ENCODE measurements around the gene DSN1. TPM values are rescaled to one million over a fixed set of nuclear protein-coding genes. Genes with fewer than 3 reads are reported as not detected.

DSN1 gene, protein sequence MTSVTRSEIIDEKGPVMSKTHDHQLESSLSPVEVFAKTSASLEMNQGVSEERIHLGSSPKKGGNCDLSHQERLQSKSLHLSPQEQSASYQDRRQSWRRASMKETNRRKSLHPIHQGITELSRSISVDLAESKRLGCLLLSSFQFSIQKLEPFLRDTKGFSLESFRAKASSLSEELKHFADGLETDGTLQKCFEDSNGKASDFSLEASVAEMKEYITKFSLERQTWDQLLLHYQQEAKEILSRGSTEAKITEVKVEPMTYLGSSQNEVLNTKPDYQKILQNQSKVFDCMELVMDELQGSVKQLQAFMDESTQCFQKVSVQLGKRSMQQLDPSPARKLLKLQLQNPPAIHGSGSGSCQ
- 24.8 and 26.2 TPM in 2 replicates for total RNA-seq (2021; fragmentation: NEBNext Ultra II Directional; extraction: Animal tissue kit (Norgen Biotek cat#: 25700))
- polyA plus RNA-seq (2011; rRNA removed), result 8.5 and 12.0 TPM in 2 replicates
- 17.9 TPM for polyA plus RNA-seq (2011; cell fraction: cytosol; rRNA removed)
- 6.3 TPM for polyA plus RNA-seq (2011; cell fraction: nucleus; rRNA removed)
- 19.0 to 25.1 TPM (median 20.4 TPM) in 4 replicates for polyA plus RNA-seq (2012, experiment 1 of 2)
- 3.8 TPM for polyA plus RNA-seq (2012, experiment 2 of 2)
- 20.9 TPM for polyA plus RNA-seq (2013, experiment 1 of 2)
- polyA plus RNA-seq (2013, experiment 2 of 2), result 20.6 TPM
- polyA minus RNA-seq (2011; rRNA and poly(A)+ RNA removed), result 13.6 and 14.7 TPM in 2 replicates
- polyA minus RNA-seq (2011; cell fraction: cytosol; rRNA and poly(A)+ RNA removed), result 10.3 TPM
- 11.6 TPM for polyA minus RNA-seq (2011; cell fraction: nucleus; rRNA and poly(A)+ RNA removed)
- long read RNA-seq, experiment 1, partial matches to known transcripts, result 4 of 12 reads
- long read RNA-seq, experiment 1, other reads (novel, unspliced or antisense), result 1 of 12 reads
- long read RNA-seq, experiment 2, transcript DSN1-203 (11 exons, 2,233 nt), result major isoform, 29 of 52 reads
- long read RNA-seq, experiment 2, transcript DSN1-201 (10 exons, 1,915 nt), result minor isoform, 5 of 52 reads
- long read RNA-seq, experiment 2, partial matches to known transcripts, result 2 of 52 reads
- long read RNA-seq, experiment 2, other reads (novel, unspliced or antisense), result 10 of 52 reads

DNA sequence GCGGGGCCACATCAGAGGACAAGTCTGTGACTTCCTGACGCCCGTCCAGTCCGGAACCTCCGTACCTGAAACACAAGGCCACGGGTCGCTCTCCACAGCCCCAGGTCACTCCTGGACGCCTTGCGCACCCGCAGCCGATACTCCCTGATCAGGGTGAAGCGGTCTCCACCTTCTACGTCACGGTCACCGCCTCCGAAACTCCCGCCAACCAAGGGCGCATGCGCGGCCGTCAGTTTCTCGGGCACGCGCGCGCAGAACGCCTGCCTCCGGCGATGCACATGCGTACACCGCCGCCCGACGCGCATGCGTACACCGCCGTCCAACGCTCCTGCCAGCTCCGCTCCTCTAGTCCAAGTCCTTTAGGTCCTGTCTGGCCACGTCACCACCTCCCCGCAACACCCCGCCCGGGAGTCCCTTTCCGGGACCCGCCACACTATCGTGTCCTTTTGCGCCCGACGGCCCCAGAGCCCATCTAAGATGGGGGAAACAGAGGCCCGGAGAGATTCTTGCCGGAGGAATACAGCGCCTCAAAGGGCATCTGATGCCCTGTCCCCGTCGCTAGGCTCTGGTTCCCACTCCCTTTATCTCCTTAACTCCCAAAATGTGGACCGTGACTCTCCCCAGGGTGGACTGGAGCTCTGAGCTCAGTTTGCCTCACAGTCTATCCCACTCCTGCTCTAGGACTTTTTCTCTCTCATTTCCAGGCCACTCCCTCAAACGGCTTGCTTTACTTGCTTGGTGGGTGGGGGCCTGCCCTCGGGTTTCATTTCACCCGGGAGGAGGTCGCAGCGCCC is at the start of gene DSN1:
Gene DSN1 (minus strand): TSS at position 167 of the 794 bp plus-strand sequence. CDS start 2,305 bp downstream, outside the sequence.
- Histone ChIP-seq H3K9me3 (ENCODE audit: insufficient read depth in 2 of 2, low read depth in 1 of 2, low read length in 1 of 2) (no peaks in the 10 kb centered on the region; a peak in 1 of 4 replicates), H3K79me1 (ENCODE audit: low read depth, low read length) (peaks cover 7% of the 10 kb centered on the region; the same call in 1 of the 2 replicates), H2AFZ (ENCODE audit: low read length) (peak within 1 kb of the TSS; percentile 98), H2BK5ac (ENCODE audit: low read depth, low read length) (peak within 1 kb of the TSS; percentile 86), H4K20me1 (replicated peaks in 1 of 2; ENCODE audit: control insufficient read depth in 1 of 2, insufficient read depth in 2 of 2, low read length in 2 of 2) (no peaks in the 10 kb centered on the region), H2BK20ac (ENCODE audit: low read length) (no peak within 1 kb of the TSS), H3K23me2 (ENCODE audit: low read depth, low read length) (peaks cover 8% of the 10 kb centered on the region), H3K4me1 (replicated peaks in 1 of 4; ENCODE audit: control insufficient read depth in 3 of 4, insufficient read depth in 4 of 4, low read length in 3 of 4) (peaks cover 0 to 7% (median 1%) of the 10 kb centered on the region in 4 experiments; a peak in 3 of 7 replicates), H3K23ac (ENCODE audit: insufficient read length) (no peak within 1 kb of the TSS), H3K79me2 (ENCODE audit: control insufficient read depth in 1 of 2, insufficient read depth in 2 of 2, low read length in 2 of 2) (peaks cover 0 to 6% of the 10 kb centered on the region in 2 experiments; a peak in 1 of 4 replicates), H3K4ac (replicated peaks; ENCODE audit: insufficient read length, low read depth, low read length) (peak within 1 kb of the TSS; percentile 46), H3K56ac (replicated peaks; ENCODE audit: insufficient read length, low read depth, low read length) (peak within 1 kb of the TSS; percentile 90), H3K4me3 (ENCODE audit: extremely low read depth in 1 of 4, insufficient read depth in 2 of 4, low read depth in 3 of 4, low read length in 4 of 4) (peak within 1 kb of the TSS; percentile 64 to 93 (median 85)), H2BK120ac (replicated peaks; ENCODE audit: low read depth, low read length) (peak within 1 kb of the TSS; percentile 50), H3K4me2 (ENCODE audit: insufficient read depth in 1 of 2, low read depth in 2 of 2, low read length in 2 of 2) (peak within 1 kb of the TSS; percentile 78 to 99), H4K8ac (ENCODE audit: extremely low read depth, insufficient read depth, low read length) (peak within 1 kb of the TSS; percentile 95), H2AK5ac (ENCODE audit: low read depth, low read length) (no peak within 1 kb of the TSS), H3K18ac (ENCODE audit: extremely low read depth, low read length) (peak within 1 kb of the TSS; percentile 98), H3K14ac (ENCODE audit: insufficient read length) (no peak within 1 kb of the TSS), H4K91ac (replicated peaks; ENCODE audit: insufficient read length, low read length) (peak within 1 kb of the TSS; percentile 69), H2BK15ac (ENCODE audit: low read length) (peak within 1 kb of the TSS; percentile 97; the same call in 1 of the 2 replicates), H3K27ac (ENCODE audit: low read depth, low read length) (peak within 1 kb of the TSS; percentile 89), H3K36me3 (ENCODE audit: control insufficient read depth in 2 of 4, insufficient read depth in 4 of 4, low read length in 3 of 4) (peaks cover 3 to 22% (median 7%) of the 10 kb centered on the region in 4 experiments; a peak in 5 of 8 replicates), H2BK12ac (ENCODE audit: low read depth, low read length) (peak within 1 kb of the TSS; percentile 68; the same call in 1 of the 2 replicates), H4K5ac (ENCODE audit: insufficient read length, low read depth, low read length) (peak within 1 kb of the TSS; percentile 89), H3K27me3 (replicated peaks in 1 of 4; ENCODE audit: control insufficient read depth in 3 of 4, extremely low read depth in 1 of 4, insufficient read depth in 3 of 4, low read length in 3 of 4) (no peaks in the 10 kb centered on the region), H3K9ac (replicated peaks in 1 of 4; ENCODE audit: extremely low read depth in 1 of 4, low read depth in 3 of 4, low read length in 3 of 4) (peak within 1 kb of the TSS; percentile 63 to 92 (median 89))
- ChIA-PET POLR2A (ENCODE audit: partially characterized antibody) (interaction anchor here (0.9 to 2.6 kb wide), 7 partner anchors 10 to 113 kb away, joined by 3 to 15 read pairs (median 5); partner anchors contain the start of gene NDRG3), CTCF (ENCODE audit: partially characterized antibody) (interaction anchor here (0.6 to 2.8 kb wide), 27 partner anchors 9 to 212 kb away, joined by 3 to 22 read pairs (median 4); partner anchors contain the start of gene NDRG3)
- FAIRE-seq, result no peak
- peak; percentile 97 to 100 for DNase-seq (ENCODE audit: low read depth in 1 of 2, low spot score in 2 of 2)
- WGBS, 2 experiments (ENCODE audit: extremely low coverage in 1 of 2, insufficient coverage in 1 of 2, insufficient read length in 1 of 2, insufficient replicate concordance in 2 of 2, low coverage in 1 of 2, low lambda C conversion rate in 2 of 2, missing lambda C conversion rate in 1 of 2), result 1% methylated on average over 49 of the region's 61 CpGs; no CpG with 5 or more reads in 1 of the 2 experiments
- TF ChIP-seq POLR2AphosphoS5 (IDR thresholded peaks at IDR 0.05; ENCODE audit: low read depth, low read length), result peak; percentile 95; the same call in 1 of the 2 replicates
- peak; percentile 46; the same call in 1 of the 2 replicates for TF ChIP-seq TBP (IDR thresholded peaks at IDR 0.05; ENCODE audit: low read depth, low read length)
- peak; percentile 74 for TF ChIP-seq TAF1 (IDR thresholded peaks at IDR 0.05; ENCODE audit: low read depth, low read length)
- peak; percentile 90 for TF ChIP-seq NRF1 (IDR thresholded peaks at IDR 0.05; ENCODE audit: low read depth, low read length)
- no peak for TF ChIP-seq CBX5 (IDR thresholded peaks at IDR 0.05; ENCODE audit: low read depth, low read length)
- no peak for TF ChIP-seq BRCA1 (IDR thresholded peaks at IDR 0.05; ENCODE audit: low read depth, low read length)

Data from H1 (cell line).